Activated T-helper 9 cell treated with anti-CD3 and anti-CD28 coated beads, Interleukin-2, amount 50 U/mL, for 16 hours (primary cell): ENCODE measurements around the gene VWA3B.

Source experiments
- DNase-seq: peaks from one replicate; pipeline ENCODE4 v3.0.0-alpha.2; 2020; ENCODE audit warnings: low read depth

VWA3B gene

DNA sequence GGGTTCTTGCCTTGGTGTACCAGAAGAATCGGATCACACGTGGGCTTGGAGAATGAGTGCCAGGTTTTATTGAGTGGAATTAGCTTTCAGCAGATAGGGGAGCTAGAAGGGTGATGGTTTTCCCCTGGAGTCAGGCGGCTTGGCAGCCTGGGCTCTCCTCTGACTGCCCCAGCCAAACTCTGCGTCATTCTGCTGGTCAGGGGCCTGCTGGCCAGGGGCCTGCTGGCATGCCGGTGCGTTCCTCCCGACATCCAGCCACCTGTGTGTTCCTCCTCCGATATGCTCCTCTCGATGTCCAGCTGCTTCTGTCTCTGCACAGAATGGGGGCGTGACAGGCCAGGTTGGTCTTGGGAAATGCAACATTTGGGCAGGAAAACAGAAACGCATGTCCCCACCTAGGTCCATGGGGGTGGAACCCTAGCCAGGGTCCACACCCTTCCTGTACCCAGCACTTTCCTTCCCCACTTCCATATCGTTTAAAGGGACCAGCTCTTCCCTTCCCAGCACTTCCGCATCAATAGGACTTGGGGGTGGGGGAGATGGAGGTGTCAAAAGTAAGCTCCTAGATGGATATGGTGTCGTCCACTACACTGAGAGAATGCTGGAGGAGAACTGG lies 85.3 kb downstream of the VWA3B start:
- no peak for DNase-seq

GRCh38 chr2:98172951-98173350 lies 86.0 kb downstream of the VWA3B start:
- no peak for DNase-seq

- DNase-seq, result no peak
Measured at GRCh38 chr2:98175811-98176210, 88.8 kb downstream of the VWA3B start.

DNA sequence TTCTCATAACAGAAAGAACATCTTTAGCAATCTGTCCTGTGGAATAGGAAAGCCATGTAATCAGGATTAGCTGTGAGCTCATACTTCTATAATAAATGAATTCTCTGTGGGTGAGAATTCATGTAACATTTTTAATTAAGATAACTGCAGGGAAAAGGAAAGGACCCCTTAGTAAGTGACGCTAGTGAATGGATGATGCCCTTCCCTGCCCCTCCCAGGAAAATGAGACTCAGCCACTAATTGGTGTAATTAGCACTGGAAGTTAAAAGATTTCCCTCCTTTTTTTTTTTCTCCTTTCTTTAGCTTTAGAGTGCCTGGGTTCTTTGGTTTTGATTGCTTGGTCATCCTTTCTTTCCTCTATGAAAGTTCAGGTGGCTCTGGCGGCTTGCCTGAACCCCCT lies 90.3 kb downstream of the VWA3B start:
- no peak for DNase-seq

- DNase-seq, result no peak
Measured at GRCh38 chr2:98177986-98178385, 91.0 kb downstream of the VWA3B start.

GRCh38 chr2:98180456-98180855 lies 93.5 kb downstream of the VWA3B start:
- no peak for DNase-seq

- no peak for DNase-seq
Measured at GRCh38 chr2:98181346-98181745, 94.4 kb downstream of the VWA3B start.

GRCh38 chr2:98185801-98186200 lies 98.8 kb downstream of the VWA3B start:
- no peak for DNase-seq

- DNase-seq, result no peak
Measured at GRCh38 chr2:98187194-98187593, 100.2 kb downstream of the VWA3B start.

- DNase-seq, result no peak
Measured at GRCh38 chr2:98188351-98189046, 101.5 kb downstream of the VWA3B start.

- no peak for DNase-seq
Measured at GRCh38 chr2:98191883-98192282, 104.9 kb downstream of the VWA3B start.

- no peak for DNase-seq
Measured at GRCh38 chr2:98201576-98201975, 114.6 kb downstream of the VWA3B start.

- no peak for DNase-seq
Measured at GRCh38 chr2:98205889-98206288, 118.9 kb downstream of the VWA3B start.

DNA sequence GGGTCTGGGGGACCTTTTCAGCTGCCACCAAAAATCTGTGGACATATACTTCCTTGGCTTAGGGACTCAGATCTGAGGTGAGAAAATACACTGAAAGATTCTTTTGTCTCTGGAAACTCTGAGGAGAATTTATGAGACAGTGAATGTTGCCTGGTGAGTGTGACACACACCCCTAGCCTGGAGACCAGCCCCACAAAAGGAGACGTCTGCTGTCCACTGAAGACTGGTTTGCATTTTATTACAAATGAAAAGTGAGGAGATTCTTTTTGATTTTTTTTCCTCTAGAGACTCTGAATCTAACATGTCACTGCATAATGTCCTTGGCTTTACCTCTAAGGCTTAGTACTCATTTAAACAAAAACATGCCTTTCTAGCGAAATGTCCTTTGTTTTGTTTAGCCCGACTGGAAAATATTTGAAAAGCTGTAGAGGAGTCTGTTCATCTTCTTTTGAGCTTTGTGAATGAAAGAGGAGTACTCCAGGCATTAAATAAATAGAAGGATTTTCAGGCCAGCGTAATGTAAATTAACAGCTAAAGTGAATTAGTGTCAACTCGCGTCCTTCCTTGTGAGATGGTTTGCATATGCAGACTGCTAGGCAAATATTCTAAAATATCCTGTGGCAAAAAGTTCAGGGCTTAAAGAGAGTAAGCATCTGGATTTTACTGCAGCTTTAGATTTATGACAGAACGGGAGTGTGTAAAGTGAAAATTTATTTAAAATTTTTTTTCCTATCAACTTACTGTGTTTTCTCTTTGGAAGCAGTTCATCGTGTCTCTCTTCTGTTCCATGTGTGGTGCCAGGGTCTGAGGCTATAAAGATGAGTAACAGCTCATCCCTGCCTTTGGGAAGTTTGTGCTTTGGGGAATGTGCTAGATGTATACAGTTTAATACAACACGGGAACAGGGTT lies 125.4 kb downstream of the VWA3B start:
- DNase-seq, result no peak

DNA sequence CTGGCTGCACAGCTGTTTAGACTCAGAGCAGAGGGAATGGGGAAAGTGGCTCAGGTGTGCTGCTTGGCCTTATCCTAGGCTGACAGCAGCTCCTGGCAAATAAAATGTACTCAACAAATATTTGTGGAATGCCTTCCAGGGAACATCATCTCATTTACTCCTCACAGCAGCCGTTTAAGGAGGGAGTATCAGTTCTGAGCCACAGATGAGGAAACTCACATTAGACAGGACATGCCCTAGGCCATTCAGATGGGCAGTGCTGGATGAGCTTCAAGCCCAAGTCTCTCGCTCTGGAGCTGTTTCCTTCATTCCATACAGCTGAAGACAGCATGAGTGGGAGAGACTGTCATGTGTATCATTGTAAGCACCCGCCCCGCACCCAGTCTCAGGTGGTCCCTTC lies 129.6 kb downstream of the VWA3B start:
- DNase-seq, result no peak

GRCh38 chr2:98219152-98219551 lies 132.2 kb downstream of the VWA3B start:
- no peak for DNase-seq

- no peak for DNase-seq
Measured at GRCh38 chr2:98233941-98234340, 147.0 kb downstream of the VWA3B start.

GRCh38 chr2:98234776-98235175 lies 147.8 kb downstream of the VWA3B start:
- no peak for DNase-seq

DNA sequence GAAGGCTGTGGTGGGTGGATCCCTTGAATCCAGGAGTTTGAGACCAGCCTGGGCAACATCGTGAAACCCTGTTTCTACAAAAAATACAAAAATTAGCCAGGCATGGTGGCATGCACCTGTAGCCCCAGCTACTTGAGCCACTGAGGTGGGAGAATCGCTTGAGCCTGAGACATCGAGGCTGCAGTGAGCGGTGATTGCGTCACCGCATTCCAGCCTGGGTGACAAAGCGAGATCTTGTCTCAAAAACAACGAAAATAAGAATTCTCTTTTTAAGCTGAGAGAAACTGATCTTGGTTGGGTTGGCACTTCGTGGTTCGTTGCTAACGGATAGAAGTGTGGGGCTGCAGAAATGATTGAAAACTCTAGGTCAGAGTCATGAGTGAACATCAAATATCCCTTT lies 150.0 kb downstream of the VWA3B start:
- DNase-seq, result no peak

DNA sequence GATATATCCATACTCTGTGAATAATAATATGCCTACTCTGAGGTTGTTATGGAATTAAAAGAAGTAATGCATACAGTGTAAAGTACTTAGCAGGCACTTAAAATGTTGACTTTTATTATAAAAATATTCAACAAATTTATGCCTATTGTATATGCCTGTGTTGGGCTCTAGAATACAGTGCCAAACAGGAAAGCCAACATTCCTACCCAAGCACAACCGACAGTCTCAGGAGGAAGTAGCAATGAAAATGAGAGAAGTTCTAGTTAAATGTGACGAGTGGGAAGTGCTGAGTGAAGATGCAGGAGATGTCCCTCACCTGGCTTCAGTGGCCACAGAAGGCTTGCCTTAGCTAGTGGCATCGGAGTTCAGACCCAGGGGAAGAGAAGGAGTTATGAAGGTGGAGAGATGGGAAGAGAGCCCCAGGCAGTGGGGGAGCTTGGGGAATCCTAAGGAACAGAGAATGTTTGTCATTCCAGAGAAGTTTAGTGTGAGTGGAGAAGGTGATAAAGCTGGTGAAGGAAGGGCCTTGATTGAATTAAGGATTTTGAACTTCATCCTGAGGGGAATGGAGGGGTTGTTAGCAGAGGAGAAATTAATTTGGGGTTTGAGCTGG lies 153.9 kb downstream of the VWA3B start:
- no peak for DNase-seq

- DNase-seq, result no peak
Measured at GRCh38 chr2:98241592-98241991, 154.6 kb downstream of the VWA3B start.

- no peak for DNase-seq
Measured at GRCh38 chr2:98242003-98242402, 155.0 kb downstream of the VWA3B start.

- DNase-seq, result no peak
Measured at GRCh38 chr2:98245491-98245890, 158.5 kb downstream of the VWA3B start.
